T-helper 1 cell treated with Interleukin-12 subunit alpha and Interleukin-12 subunit beta and Interleukin-4 antibody, amounts not matched to agents 30 ng/mL and 1 ng/mL, for 36 hours (primary cell): ENCODE data around the gene DNAH3. TPM values are rescaled to one million over a fixed set of nuclear protein-coding genes. Genes with fewer than 3 reads are reported as not detected.
"Not testable (repeated sequence)": the region's sequence is repeated elsewhere in the genome, so short reads cannot be mapped to it uniquely, and the experiment has no call there.

Experiments used
- intact Hi-C: fragments of 100-400 bp; cut with micrococcal nuclease; formaldehyde crosslinking; loops from one replicate; pipeline ENCODE4 v1.15.1; 2024
- total RNA-seq: library from RNA; stranded (reverse); gene quantifications from 2 replicates; pipeline ENCODE4 v1.2.3, GENCODE V29; 2022

The DNAH3 gene
- total RNA-seq, 1 donor from 2014 or later, result 0.10 TPM

GRCh38 chr16:21128991-21129390 is 21.7 kb downstream of the DNAH3 start:
- intact Hi-C loops, result no loop called here

- intact Hi-C loops, result no loop called here
Observed at GRCh38 chr16:21126518-21126917, 24.1 kb downstream of the DNAH3 start.

GRCh38 chr16:21125191-21125590 is 25.5 kb downstream of the DNAH3 start:
- intact Hi-C loops, result no loop called here

- intact Hi-C loops, result no loop called here
Observed at GRCh38 chr16:21120976-21121520, 29.6 kb downstream of the DNAH3 start.

DNA sequence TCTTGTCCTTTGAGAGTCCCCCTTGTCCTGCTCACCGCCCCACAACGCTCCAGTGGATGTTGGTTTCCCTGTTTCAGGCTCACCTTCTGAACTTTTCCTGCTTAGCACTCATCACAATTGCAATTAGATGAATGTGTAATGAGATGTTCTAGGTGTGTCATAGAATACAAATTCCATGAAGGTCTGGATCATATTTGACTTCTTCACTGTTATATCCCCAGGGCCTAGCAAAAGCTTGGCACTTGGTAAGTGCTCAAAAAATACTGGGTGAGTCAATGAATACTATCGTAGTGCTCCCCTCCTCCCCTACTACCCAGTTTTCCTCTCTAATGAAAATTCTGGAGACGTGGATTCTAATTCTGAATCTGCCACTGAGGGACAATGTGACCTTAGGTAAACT is 33.1 kb downstream of the DNAH3 start:
- intact Hi-C loops, result no loop called here

DNA sequence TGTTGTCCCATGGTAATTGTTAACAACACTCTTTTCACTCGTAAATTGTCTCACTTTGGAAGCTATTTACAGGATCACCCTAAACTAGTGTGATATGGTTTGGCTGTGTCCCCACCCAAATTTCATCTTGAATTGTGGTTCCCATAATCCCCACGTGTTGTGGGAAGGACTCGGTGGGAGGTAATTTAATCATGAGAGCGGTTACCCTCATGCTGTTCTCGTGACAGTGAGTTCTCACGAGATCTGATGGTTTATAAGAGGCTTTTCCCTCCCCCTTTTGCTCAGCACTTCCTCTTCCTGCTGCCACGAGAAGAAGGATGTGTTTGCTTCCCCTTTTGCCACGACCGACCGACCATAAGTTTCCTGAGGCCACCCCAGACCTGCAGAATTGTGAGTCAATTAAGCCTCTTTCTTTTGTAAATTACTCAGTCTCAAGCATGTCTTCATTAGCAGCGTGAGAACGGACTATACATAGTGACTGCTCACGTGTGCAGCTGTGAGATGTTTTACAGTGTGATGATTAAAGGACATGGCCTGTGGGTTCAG is 34.4 kb downstream of the DNAH3 start:
- intact Hi-C loops, result no loop called here

GRCh38 chr16:21115551-21115950 is 35.1 kb downstream of the DNAH3 start:
- intact Hi-C loops, result not testable (repeated sequence)

DNA sequence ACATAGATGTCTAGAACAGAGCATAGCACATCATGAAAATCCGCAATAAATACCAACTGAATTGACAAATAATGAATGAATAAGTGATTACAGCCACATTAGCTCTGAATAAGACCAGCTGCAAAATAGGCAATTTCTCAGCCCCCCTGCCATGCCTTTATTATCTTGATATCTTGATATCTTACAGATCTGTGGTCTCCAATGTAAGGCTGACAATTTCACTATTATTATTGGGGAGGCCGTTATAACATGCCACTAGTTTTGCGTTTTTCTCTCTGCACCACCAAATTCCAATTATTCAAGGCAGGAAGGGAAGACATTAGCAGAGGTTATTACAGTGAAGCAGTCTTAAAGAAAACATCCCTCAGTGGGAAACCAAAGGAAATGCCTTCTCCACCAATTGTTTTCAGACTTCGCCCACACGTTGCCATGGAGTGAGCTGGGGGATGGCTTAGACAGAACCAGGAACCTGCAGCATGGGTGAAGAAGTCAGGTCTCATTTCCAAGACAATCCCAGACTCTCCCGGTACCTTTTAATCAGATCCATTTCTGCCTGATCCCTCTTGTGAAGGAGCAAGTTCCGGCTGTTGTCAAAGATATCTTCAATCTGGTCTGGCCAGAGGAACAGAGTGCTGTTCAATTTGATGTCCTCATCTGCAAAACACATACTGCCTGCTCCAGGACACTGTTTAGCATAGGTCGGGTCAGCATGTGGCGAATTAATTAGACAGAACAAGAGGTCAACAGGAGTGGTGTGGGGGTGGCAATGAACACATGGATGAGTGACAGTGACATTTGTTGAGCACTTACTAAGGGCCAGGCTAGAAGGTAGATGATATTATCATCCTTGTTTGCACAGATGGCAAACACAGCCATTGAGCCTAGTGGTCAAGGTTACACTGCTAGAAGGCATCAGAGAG is 46.4 kb downstream of the DNAH3 start:
- intact Hi-C loops, result loop anchor here (5.0 kb wide), 1 partner anchor 307 kb away; no protein-coding TSS in a partner anchor

- intact Hi-C loops, result loop anchor here (5.0 kb wide), 1 partner anchor 305 kb away; no protein-coding TSS in a partner anchor
Observed at GRCh38 chr16:21101631-21102420, 48.8 kb downstream of the DNAH3 start.

DNA sequence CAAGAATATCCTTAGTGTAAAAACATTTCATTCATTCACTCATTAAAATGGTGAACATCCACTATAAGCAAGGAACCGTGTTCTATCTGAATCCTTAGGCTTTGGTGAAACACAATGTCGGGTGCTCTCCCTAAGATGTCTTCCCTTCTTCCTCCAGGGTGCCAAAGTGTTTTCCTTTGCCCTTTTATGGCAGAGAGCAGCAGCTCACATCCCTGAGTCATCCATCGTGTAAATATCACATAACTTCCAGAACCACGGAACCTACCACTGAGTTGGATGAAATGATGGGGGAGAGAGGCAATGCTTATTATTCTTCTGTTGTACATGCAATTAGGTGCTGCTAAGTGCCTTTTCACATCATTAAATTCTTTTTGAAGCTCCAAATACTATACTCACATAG is 50.2 kb downstream of the DNAH3 start:
- intact Hi-C loops, result loop anchor here (5.0 kb wide), 1 partner anchor 303 kb away; no protein-coding TSS in a partner anchor

- intact Hi-C loops, result no loop called here
Observed at GRCh38 chr16:21097151-21097550, 53.5 kb downstream of the DNAH3 start.

- intact Hi-C loops, result not testable (repeated sequence)
Observed at GRCh38 chr16:21094719-21095118, 55.9 kb downstream of the DNAH3 start.

DNA sequence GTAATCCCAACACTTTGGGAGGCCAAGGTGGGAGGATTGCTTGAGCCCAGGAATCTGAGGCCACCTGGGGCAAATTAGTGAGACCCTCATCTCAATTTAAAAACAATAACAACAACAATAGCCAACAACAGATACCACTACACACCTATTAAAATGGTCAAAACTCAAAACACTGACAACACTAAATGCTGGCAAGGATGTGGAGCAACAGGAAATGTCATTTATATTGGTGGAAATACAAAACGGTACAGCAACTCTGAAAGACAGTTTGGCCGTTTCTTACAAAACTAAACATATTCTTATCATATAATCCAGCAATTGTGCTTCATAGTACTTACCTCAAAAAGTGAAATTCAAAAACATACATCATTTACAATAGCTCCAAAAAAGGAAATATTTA is 57.7 kb downstream of the DNAH3 start:
- intact Hi-C loops, result no loop called here

DNA sequence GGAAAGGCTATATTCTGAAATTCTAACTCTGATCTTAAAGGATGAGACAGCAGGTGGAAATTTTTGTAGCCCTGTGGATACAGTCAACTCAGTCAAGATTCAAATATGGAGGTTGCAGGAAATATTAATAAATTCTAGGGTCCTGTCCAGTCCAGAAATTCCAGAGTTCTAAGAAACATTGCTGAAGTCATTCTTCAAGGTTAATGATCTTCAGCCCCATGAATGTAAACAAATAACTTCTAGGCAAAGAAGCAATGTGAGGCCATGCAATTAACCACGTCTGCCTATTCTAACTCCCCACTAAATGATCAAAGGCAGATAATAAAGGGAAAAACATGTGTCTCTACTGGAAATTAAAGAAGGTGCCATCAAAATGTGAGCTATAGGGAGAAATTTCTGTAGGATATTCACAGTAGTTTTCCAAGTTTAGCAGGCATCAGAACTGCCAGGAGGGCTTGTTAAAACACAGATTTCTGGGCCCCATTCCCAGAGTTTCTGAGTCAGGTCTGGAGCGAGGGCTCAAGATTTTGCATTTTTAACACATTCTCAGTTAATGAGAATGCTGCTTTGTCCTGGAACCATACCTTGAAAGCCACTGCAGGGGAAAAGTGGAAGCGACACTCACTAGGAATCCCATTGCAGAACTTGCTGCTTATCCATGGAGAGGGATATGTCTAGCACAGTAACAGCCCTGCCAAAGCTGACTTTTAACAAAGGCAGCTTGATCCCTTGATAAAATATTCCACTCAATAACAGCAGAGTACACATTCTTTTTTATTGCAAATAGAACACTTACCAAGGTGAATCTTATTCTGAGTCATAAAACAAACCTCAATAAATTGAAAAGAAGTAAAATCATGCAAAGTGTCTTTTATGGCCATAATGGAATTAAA is 61.8 kb downstream of the DNAH3 start:
- intact Hi-C loops, result loop anchor here (10.0 kb wide), 1 partner anchor 144 kb away; no protein-coding TSS in a partner anchor

DNA sequence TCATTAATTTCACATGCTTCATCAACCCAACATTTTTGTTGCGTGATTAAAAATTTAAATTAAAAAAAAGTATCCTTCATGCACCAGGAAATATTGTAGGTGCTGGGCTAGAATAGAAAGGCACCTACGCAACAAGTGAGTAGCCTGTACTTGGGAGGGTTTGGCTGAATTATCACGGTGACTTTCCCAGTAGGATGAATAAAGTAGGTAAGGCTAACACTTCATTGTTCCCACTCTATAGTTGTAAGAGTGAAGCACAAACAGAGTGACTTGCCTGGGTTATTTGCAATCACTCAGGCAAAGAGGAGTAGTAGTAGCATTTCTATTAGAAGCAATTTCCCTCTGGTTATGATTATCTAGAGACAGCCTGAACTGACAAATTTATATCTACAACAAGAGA is 62.5 kb downstream of the DNAH3 start:
- intact Hi-C loops, result loop anchor here (10.0 kb wide), 1 partner anchor 143 kb away; no protein-coding TSS in a partner anchor

DNA sequence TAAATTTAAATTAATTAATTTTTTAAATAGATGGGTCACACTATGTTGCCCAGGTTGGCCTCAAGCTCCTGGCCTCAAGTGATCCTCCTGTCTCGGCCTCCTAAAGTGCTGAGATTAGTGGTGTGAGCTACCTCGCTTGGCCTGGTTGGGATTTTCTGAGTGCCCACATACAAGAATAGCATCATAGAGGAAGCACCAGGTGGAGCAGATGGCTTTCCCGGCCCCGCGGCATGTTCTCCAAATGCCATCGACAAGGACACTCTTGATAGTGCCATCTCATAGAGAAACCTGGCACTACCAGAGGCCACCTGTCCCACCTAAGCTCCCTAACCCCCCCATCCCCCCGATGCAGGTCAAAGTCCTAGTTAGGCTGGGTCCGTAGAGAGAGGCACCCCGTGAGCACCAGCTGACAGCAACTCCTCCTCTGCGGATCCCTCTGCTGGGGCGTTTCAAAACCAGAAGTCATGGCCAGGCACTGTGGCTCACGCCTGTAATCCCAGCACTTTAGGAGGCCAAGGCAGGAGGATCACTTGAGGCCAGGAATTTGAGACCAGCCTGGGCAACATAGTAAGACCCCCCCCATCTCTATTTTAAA is 65.9 kb downstream of the DNAH3 start:
- intact Hi-C loops, result loop anchor here (5.0 to 10.0 kb wide), 2 partner anchors 82 to 140 kb away; no protein-coding TSS in a partner anchor

GRCh38 chr16:21083729-21084268 is 66.8 kb downstream of the DNAH3 start:
- intact Hi-C loops, result loop anchor here (1.0 to 10.0 kb wide), 5 partner anchors 81 to 309 kb away; no protein-coding TSS in a partner anchor

- intact Hi-C loops, result loop anchor here (5.0 to 10.0 kb wide), 2 partner anchors 79 to 137 kb away; no protein-coding TSS in a partner anchor
Observed at GRCh38 chr16:21081329-21081728, 69.3 kb downstream of the DNAH3 start.

DNA sequence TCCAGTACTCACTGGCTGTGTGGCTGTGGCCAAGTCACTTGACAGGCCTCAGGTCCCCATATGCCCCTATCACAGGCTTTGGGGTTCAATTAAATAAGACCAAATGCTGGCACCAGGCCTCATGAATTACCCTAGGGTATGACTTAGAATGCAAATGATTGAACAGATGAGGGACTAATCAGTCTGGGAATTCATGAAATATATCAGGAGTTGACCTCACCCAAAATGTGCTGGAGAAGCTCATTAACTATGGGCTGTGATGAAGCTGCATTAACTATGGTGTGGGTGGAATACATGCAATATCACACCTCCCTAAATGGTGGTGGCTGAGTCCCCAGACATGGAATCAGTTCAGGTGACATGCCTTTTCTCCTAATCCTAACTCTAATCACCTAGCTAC is 72.1 kb downstream of the DNAH3 start:
- intact Hi-C loops, result no loop called here
